NCI-H2196 (cell line): ENCODE data around the gene ANO1.
"Not testable (repeated sequence)": the region's sequence is repeated elsewhere in the genome, so short reads cannot be mapped to it uniquely, and the experiment has no call there.

Source experiments
- DNase-seq: peaks from one replicate; lab custom pipeline; 2025; ENCODE audit not compliant: unreplicated experiment; lab: John Stamatoyannopoulos, UW

Gene ANO1

GRCh38 chr11:70204466-70204799 is 126.3 kb downstream of the ANO1 start:
- DNase-seq = no peak

GRCh38 chr11:70205049-70205725 is 127.1 kb downstream of the ANO1 start:
- no peak for DNase-seq

- DNase-seq = no peak
Measured at GRCh38 chr11:70205766-70206165, 127.6 kb downstream of the ANO1 start.

GRCh38 chr11:70206226-70206981 is 128.3 kb downstream of the ANO1 start:
- no peak for DNase-seq

GRCh38 chr11:70206982-70207376 is 128.9 kb downstream of the ANO1 start:
- DNase-seq = no peak

GRCh38 chr11:70207531-70208131 is 129.5 kb downstream of the ANO1 start:
- no peak for DNase-seq

- no peak for DNase-seq
Measured at GRCh38 chr11:70209391-70209912, 131.3 kb downstream of the ANO1 start.

GRCh38 chr11:70210051-70210501 is 132.0 kb downstream of the ANO1 start:
- no peak for DNase-seq

- no peak for DNase-seq
Measured at GRCh38 chr11:70210530-70210929, 132.4 kb downstream of the ANO1 start.

- no peak for DNase-seq
Measured at GRCh38 chr11:70212227-70212811, 134.2 kb downstream of the ANO1 start.

GRCh38 chr11:70217388-70217787 is 139.3 kb downstream of the ANO1 start:
- not testable (repeated sequence) for DNase-seq

- DNase-seq = not testable (repeated sequence)
Measured at GRCh38 chr11:70218076-70218475, 140.0 kb downstream of the ANO1 start.

- no peak for DNase-seq
Measured at GRCh38 chr11:70220136-70220535, 142.0 kb downstream of the ANO1 start.

- no peak for DNase-seq
Measured at GRCh38 chr11:70220920-70221319, 142.8 kb downstream of the ANO1 start.

- peak; percentile 7 for DNase-seq
Measured at GRCh38 chr11:70225681-70226177, 147.6 kb downstream of the ANO1 start.

GRCh38 chr11:70226183-70226582 is 148.1 kb downstream of the ANO1 start:
- no peak for DNase-seq

- no peak for DNase-seq
Measured at GRCh38 chr11:70226967-70227366, 148.8 kb downstream of the ANO1 start.

GRCh38 chr11:70229737-70230136 is 151.6 kb downstream of the ANO1 start:
- DNase-seq = no peak

GRCh38 chr11:70230151-70230839 is 152.2 kb downstream of the ANO1 start:
- no peak for DNase-seq

GRCh38 chr11:70230840-70231710 is 153.0 kb downstream of the ANO1 start:
- DNase-seq = no peak
